Glomerular visceral epithelial cell (primary cell): ENCODE results near the gene PIGQ.
"Not testable (repeated sequence)": the region's sequence is repeated elsewhere in the genome, so short reads cannot be mapped to it uniquely, and the experiment has no call there.

Source experiments
- DNase-seq: peaks from one replicate; pipeline ENCODE4 v3.0.0-alpha.2; 2016; ENCODE audit errors: extremely low spot score

Gene PIGQ

GRCh38 chr16:586047-586644, 16.4 kb downstream of the PIGQ start:
- peak; percentile 18 for DNase-seq

- no peak for DNase-seq
Measured at GRCh38 chr16:586645-587590, 17.1 kb downstream of the PIGQ start.

GRCh38 chr16:588639-588888, 18.8 kb downstream of the PIGQ start:
- DNase-seq, result peak; percentile 60

GRCh38 chr16:588889-589657, 19.3 kb downstream of the PIGQ start:
- peak; percentile 94 for DNase-seq

GRCh38 chr16:589658-590187, 20.0 kb downstream of the PIGQ start, which contains the start of gene RAB40C:
RAB40C (plus strand) TSS chr16:590066; CDS start chr16:590292, 226 bp downstream.
- peak; percentile 98 for DNase-seq

- no peak for DNase-seq
Measured at GRCh38 chr16:590188-590814, 20.5 kb downstream of the PIGQ start.

GRCh38 chr16:590815-591200, 21.0 kb downstream of the PIGQ start:
- DNase-seq, result no peak

- no peak for DNase-seq
Measured at GRCh38 chr16:591231-591630, 21.5 kb downstream of the PIGQ start.

- no peak for DNase-seq
Measured at GRCh38 chr16:591892-592517, 22.2 kb downstream of the PIGQ start.

GRCh38 chr16:592518-593306, 22.9 kb downstream of the PIGQ start:
- no peak for DNase-seq

GRCh38 chr16:593406-593805, 23.6 kb downstream of the PIGQ start:
- no peak for DNase-seq

GRCh38 chr16:593807-594206, 24.0 kb downstream of the PIGQ start:
- DNase-seq, result no peak

- DNase-seq, result no peak
Measured at GRCh38 chr16:595094-595528, 25.3 kb downstream of the PIGQ start.

GRCh38 chr16:595942-596735, 26.4 kb downstream of the PIGQ start:
- no peak for DNase-seq

- no peak for DNase-seq
Measured at GRCh38 chr16:596736-597060, 26.9 kb downstream of the PIGQ start.

GRCh38 chr16:597655-598054, 27.9 kb downstream of the PIGQ start:
- not testable (repeated sequence) for DNase-seq

- no peak for DNase-seq
Measured at GRCh38 chr16:598823-599739, 29.3 kb downstream of the PIGQ start.

- DNase-seq, result no peak
Measured at GRCh38 chr16:600781-601180, 31.0 kb downstream of the PIGQ start.

GRCh38 chr16:603933-604332, 34.2 kb downstream of the PIGQ start:
- DNase-seq, result no peak
